Measurements from ENCODE around the gene SLC9A5.

Gene SLC9A5

DNA sequence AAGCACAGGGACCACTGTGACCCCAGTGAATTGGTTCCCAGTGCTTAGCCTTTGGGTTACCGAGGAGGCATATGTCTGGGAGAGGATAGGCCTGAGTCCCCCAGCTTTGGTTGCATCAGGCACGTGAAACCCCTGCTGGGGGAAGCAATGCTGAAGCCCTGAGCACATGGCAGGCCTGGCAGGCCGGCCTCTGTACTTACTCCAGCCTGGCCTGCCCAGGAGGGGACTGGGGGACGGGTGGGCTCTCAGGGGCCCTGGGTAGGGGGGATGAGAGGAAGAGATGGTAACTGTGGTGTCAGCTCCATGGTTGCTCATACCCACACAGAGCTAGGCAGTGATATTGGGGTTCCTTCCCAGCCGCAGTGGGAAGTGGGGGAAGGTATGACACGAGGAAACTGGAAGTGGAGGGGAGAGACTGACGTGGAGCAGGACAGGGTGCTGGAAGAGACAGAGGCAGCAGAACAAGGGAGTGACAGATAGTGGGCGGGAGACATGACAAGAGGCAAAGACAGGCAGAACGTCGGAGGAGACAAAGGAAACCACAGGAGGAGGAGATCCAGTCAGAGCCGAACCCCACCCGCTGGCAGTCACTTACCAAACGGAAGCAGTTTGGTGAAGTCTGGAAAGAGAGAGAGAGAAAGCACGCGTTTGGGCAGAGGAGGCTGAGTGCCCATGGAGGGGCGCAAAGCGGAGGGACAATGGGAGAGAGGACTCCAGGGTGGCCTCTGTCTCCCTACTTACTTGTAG, 12.8 kb upstream of the SLC9A5 start:
- TF ChIP-seq, protein P1, sequence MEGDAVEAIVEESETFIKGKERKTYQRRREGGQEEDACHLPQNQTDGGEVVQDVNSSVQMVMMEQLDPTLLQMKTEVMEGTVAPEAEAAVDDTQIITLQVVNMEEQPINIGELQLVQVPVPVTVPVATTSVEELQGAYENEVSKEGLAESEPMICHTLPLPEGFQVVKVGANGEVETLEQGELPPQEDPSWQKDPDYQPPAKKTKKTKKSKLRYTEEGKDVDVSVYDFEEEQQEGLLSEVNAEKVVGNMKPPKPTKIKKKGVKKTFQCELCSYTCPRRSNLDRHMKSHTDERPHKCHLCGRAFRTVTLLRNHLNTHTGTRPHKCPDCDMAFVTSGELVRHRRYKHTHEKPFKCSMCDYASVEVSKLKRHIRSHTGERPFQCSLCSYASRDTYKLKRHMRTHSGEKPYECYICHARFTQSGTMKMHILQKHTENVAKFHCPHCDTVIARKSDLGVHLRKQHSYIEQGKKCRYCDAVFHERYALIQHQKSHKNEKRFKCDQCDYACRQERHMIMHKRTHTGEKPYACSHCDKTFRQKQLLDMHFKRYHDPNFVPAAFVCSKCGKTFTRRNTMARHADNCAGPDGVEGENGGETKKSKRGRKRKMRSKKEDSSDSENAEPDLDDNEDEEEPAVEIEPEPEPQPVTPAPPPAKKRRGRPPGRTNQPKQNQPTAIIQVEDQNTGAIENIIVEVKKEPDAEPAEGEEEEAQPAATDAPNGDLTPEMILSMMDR (IDR thresholded peaks at IDR 0.05; ENCODE audit: low read depth, low read length) = no peak
- no peak overlapping the region for H3K4me3 ChIP-seq (ENCODE audit: low read depth, low read length)

DNA sequence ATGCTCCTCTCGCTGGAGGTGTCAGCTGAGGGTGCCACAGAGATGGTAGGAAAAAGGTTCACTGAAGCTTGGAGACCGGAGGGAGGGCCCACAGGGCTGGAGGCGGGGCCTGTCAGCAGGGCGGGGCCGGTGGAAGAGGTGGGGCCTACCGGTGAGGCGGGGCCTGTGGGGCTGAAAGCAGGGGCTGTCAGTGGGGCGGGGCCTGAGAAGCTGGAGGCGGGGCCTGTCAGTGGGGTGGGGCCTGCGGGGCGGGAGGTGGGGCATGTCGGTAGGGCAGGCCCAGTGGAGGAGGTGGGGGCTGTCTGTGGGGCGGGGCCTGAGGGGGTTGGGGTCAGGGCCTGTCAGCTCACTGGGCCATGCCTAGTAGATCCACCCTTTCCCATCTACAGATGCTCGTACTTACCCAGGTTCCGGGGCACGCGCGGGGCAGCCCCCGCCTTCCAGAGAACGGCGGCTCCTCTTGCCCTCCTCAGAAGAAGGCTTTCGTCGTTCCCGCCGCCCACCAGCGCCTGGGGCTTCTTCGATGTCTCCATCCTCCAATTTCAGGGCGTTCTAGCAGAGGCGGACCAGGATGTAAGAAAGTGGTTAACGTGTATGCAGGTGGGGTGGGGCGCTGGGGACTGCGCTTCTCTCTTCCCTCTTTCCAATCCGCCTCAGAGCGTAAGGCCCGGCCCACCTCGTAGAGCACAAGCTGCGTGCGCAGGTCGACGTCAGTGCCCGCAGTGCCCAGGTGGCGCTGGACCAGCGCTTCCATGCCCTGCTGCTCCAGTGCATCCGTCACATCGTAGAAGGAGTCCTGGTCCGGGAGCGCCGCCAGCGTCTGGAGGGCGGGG, 12.0 kb upstream of the SLC9A5 start:
- TF ChIP-seq, protein P1 (IDR thresholded peaks at IDR 0.05; ENCODE audit: low read depth, low read length) = no peak
- H3K4me3 ChIP-seq (ENCODE audit: low read depth, low read length) = no peak overlapping the region

DNA sequence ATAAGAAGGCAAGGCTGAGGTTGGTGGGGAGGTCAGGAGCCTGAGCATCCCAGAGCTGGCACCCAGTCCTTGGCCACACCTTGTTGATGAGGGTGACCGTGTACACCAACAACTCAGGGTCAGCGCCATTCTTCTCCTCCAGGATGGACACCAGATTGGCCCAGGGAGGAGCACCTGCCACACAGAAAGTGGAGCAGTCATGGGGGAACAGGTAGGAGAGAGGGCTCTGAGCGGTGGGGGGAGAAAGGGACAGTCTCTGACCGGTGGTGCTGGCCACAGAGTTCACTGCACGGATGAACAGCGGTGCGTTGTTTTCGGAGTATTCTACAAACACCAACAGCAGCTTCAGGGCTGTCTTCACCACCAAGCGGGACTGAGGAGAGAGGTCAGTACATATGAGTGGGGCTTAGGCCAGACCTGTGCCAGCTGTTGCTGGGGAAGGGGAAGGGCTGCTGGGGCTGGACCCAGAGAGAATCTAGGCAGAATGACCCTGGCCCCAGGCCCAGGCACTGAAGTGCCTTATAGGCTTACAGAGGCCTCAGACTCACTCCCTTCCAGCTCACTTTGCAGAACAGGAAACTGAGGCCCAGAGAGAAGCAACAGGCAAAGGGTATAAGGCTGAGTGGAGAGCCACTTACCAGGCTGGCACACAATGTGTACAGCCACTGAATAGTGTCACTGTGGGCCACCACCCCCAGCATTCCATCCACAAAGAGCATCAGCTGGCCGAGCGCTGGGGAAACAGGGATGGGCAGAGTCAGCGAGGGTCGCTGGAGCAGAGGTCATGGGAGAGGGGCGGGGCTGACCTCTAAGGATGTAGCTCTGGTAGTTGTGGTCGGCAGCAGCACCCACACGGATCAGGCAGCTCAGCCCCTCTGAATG, 11.1 kb upstream of the SLC9A5 start:
- TF ChIP-seq, protein P1 (IDR thresholded peaks at IDR 0.05; ENCODE audit: low read depth, low read length) = no peak

DNA sequence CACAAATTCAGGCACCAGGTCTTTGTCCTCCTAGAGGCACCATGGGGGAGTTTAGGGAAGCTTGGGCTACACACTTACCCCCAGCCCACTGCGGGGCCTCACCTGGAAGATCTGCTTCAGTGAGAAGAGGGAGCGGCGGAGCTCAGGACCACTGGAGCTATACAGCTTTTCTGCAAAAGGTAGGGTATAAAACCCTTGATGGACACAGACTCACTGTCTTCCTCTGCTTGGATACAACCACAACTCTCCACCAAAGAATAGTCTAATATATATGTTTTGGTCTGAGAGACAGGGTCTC, 10.6 kb upstream of the SLC9A5 start:
- TF ChIP-seq, protein P1 (IDR thresholded peaks at IDR 0.05; ENCODE audit: low read depth, low read length) = no peak
- no peak overlapping the region for H3K4me3 ChIP-seq (ENCODE audit: low read depth, low read length)

More for the DNA sequence above, 11.1 kb upstream of the SLC9A5 start:
- no peak overlapping the region for H3K4me3 ChIP-seq (ENCODE audit: low read depth, low read length)

DNA sequence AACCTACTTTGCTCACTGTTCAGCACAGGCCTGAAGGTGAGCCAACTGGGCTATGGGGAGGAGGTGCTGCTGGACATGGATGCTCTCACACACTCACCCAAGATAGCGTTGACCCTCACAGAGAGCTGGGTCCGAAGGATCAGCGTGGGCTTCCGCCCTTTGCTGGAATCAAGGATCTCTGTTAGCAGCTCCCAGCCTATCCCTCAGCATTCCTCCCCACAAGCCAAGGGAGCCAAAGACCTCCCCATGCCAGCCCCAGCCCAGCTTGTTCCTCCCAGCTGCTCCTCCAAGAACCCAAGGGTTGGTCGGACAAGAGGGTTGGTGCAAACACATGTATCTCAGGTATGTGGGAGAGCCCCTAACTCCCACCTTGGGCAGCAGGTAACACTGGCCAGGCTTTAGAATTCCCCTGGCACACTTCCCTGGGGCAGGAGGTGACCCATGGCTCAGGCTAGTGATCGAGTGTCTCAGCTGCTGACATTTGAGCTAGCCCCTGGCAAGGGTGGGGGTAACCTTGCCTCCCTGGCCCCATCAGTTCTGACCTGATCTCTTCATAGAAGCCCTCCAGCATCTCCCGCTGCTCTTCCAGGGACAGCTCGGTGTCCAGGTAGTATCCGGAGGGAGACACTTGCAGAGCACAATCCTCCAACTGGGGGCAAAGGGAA, 9.8 kb upstream of the SLC9A5 start:
- no peak overlapping the region for H3K4me3 ChIP-seq (ENCODE audit: low read depth, low read length)
- TF ChIP-seq, protein P1 (IDR thresholded peaks at IDR 0.05; ENCODE audit: low read depth, low read length) = no peak

DNA sequence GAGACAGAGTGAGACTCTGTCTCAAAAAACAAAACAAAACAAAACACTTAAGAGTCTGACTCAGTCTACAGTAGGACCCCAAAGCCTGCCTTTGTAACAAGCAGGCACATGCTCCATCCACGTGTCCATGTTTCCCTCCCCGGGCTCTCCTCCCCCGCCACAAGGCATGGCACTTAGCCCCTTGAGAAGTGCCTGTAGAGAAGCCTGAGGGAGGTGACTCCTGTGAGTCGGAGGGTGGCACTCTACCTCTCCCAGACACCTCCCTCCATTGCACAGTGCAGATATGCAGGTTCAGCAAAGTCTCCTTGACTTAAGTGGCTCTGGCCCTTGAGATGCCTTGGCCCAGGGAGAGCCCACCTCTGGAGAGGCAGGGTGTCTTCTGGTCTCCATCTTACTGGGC, 8.3 kb upstream of the SLC9A5 start:
- TF ChIP-seq, protein P1 (IDR thresholded peaks at IDR 0.05; ENCODE audit: low read depth, low read length) = no peak

More for the DNA sequence above, 8.3 kb upstream of the SLC9A5 start:
- no peak overlapping the region for H3K4me3 ChIP-seq (ENCODE audit: low read depth, low read length)

All from WI38 (cell line).